HepG2 (cell line): Measurements from ENCODE around the gene GLUD1. TPM values are rescaled to one million over a fixed set of nuclear protein-coding genes. Genes with fewer than 3 reads are reported as not detected.

Experiments used
- EEA1 ChIP-seq: sonication (generic); formaldehyde crosslinking; IDR thresholded peaks from 2 replicates; pipeline ENCODE4 v1.5.1; 2020; ENCODE audit warnings: mild to moderate bottlenecking, missing genetic modification reagents, borderline replicate concordance
- GATAD1 ChIP-seq: IDR thresholded peaks from 2 replicates; pipeline ENCODE4 v1.6.1; 2016; ENCODE audit warnings: missing genetic modification reagents, missing compliant biosample characterization
- MED1 ChIP-seq: sonication (generic); formaldehyde crosslinking; IDR thresholded peaks from 2 replicates; pipeline ENCODE4 v1.4.0; 2020; ENCODE audit warnings: missing genetic modification reagents
- MIER3 ChIP-seq: IDR thresholded peaks from 2 replicates; pipeline ENCODE4 v1.6.1; 2016; ENCODE audit warnings: missing compliant biosample characterization, borderline replicate concordance
- MYNN ChIP-seq: sonication (generic); formaldehyde crosslinking; IDR thresholded peaks from 2 replicates; pipeline ENCODE4 v1.4.0; 2020; ENCODE audit warnings: mild to moderate bottlenecking, low read depth, missing genetic modification reagents
- NFYC ChIP-seq: IDR thresholded peaks from 2 replicates; pipeline ENCODE4 v1.6.1; 2016; ENCODE audit warnings: missing genetic modification reagents, missing compliant biosample characterization
- PHF20 ChIP-seq: sonication (generic); formaldehyde crosslinking; IDR thresholded peaks from 2 replicates; pipeline ENCODE4 v1.5.0; 2020; ENCODE audit warnings: mild to moderate bottlenecking, missing genetic modification reagents
- TARDBP ChIP-seq: sonication (generic); formaldehyde crosslinking; IDR thresholded peaks from 2 replicates; pipeline ENCODE4 v1.8.0; 2022; ENCODE audit warnings: mild to moderate bottlenecking, missing genetic modification reagents
- TBX3 ChIP-seq: fragments of 450-650 bp; IDR thresholded peaks from 2 replicates; pipeline ENCODE4 v1.6.1; 2017; ENCODE audit warnings: antibody characterized with exemption, mild to moderate bottlenecking, inconsistent platforms, borderline replicate concordance
- UBTF ChIP-seq: sonication (generic); formaldehyde crosslinking; IDR thresholded peaks from 2 replicates; pipeline ENCODE4 v1.4.0; 2020; ENCODE audit warnings: mild to moderate bottlenecking, missing genetic modification reagents
- ZFY ChIP-seq: sonication (generic); formaldehyde crosslinking; IDR thresholded peaks from 2 replicates; pipeline ENCODE4 v1.4.0; 2020; ENCODE audit warnings: missing genetic modification reagents
- ZHX2 ChIP-seq, 2 experiments: sonication (generic) in 1 of 2; formaldehyde crosslinking in 1 of 2; IDR thresholded peaks; 2 replicates each; pipeline versions ENCODE4 v1.6.1 to v1.9.0; 2014 to 2022; ENCODE audit warnings: antibody characterized with exemption in 1 of 2, borderline replicate concordance in 1 of 2, inconsistent platforms in 1 of 2, low read depth in 1 of 2, missing genetic modification reagents in 1 of 2
- ZNF207 ChIP-seq: fragments of 450-650 bp; IDR thresholded peaks from 2 replicates; pipeline ENCODE4 v1.6.1; 2016; ENCODE audit warnings: antibody characterized with exemption, borderline replicate concordance
- ZNF382 ChIP-seq: sonication (generic); formaldehyde crosslinking; IDR thresholded peaks from 2 replicates; pipeline ENCODE4 v1.5.0; 2020; ENCODE audit warnings: missing genetic modification reagents, mild to moderate bottlenecking, borderline replicate concordance
- ZNF558 ChIP-seq: sonication (generic); formaldehyde crosslinking; IDR thresholded peaks from 2 replicates; pipeline ENCODE4 v1.9.0; 2022; ENCODE audit warnings: mild to moderate bottlenecking, missing genetic modification reagents, borderline replicate concordance
- ZNF614 ChIP-seq: IDR thresholded peaks from 2 replicates; pipeline ENCODE4 v1.6.1; 2018; ENCODE audit warnings: missing biosample characterization, missing genetic modification reagents, inconsistent platforms, borderline replicate concordance
- ZNF616 ChIP-seq: sonication (generic); formaldehyde crosslinking; IDR thresholded peaks from 2 replicates; pipeline ENCODE4 v1.5.0; 2020; ENCODE audit warnings: low read depth, mild to moderate bottlenecking, missing genetic modification reagents
- ZNF704 ChIP-seq: sonication (generic); formaldehyde crosslinking; IDR thresholded peaks from 2 replicates; pipeline ENCODE4 v1.8.1; 2023; ENCODE audit warnings: mild to moderate bottlenecking, inconsistent platforms, moderate library complexity, missing genetic modification reagents, borderline replicate concordance
- ZSCAN9 ChIP-seq: IDR thresholded peaks from 2 replicates; pipeline ENCODE4 v1.6.1; 2016; ENCODE audit warnings: borderline replicate concordance
- polyA plus RNA-seq, 8 experiments: library from polyadenylated mRNA; depleted of rRNA in 3 of 8; stranded (reverse) in 7 of 8; unstranded in 1 of 8; fragments of >200 nt; fragmentation: Illumina TruSeq in 4 of 8; extraction: Trizol in 4 of 8; gene quantifications; 2 replicates each; pipeline versions ENCODE4 v1.2.1 to v1.2.3, GENCODE V29; 2011 to 2016; ENCODE audit warnings: low read depth in 4 of 8, missing spikeins in 1 of 8, mixed read lengths in 1 of 8; ENCODE audit not compliant: insufficient read depth in 1 of 8
- total RNA-seq, 5 experiments: library from RNA; depleted of rRNA; stranded (reverse); fragments of >200 nt; fragmentation: Illumina TruSeq; extraction: Trizol; gene quantifications; 2 replicates each; pipeline ENCODE4 v1.2.3, GENCODE V29; 2016; ENCODE audit warnings: low read depth in 1 of 5

GLUD1 gene
- total and polyA plus RNA-seq, 2 of the 13 experiments (the other 11 are each of a cell fraction or from before 2014, with no cell fraction given) = 301 to 798 TPM

- TF ChIP-seq ZNF558 (CRISPR knock-in tag) (peak; percentile 44; the same call in 1 of the 2 replicates), TBX3 (no peak), EEA1 (0 out of 2 replicates have a peak, but pooled peaks have one; percentile 18), ZHX2 (IDR thresholded peaks at IDR 0.05; ENCODE audit: low read depth) (no peak), ZHX2 (CRISPR knock-in tag; IDR thresholded peaks at IDR 0.05; ENCODE audit: borderline replicate concordance) (no peak), ZNF616 (CRISPR knock-in tag) (peak; percentile 69; the same call in 1 of the 2 replicates), GATAD1 (CRISPR knock-in tag) (peak; percentile 25; the same call in 1 of the 2 replicates), ZNF382 (CRISPR knock-in tag) (no peak), ZNF207 (no peak), ZSCAN9 (CRISPR knock-in tag) (no peak), NFYC (no peak), PHF20 (CRISPR knock-in tag) (no peak), TARDBP (CRISPR knock-in tag) (no peak; the same call in 1 of the 2 replicates), ZNF614 (CRISPR knock-in tag) (peak; percentile 26; the same call in 1 of the 2 replicates), MED1 (CRISPR knock-in tag) (peak; percentile 65; the same call in 1 of the 2 replicates), ZFY (CRISPR knock-in tag) (peak; percentile 76), MYNN (no peak), ZNF704 (CRISPR knock-in tag) (no peak), MIER3 (CRISPR knock-in tag) (peak; percentile 38; the same call in 1 of the 2 replicates), UBTF (peak; percentile 74; the same call in 1 of the 2 replicates)
Measured at GRCh38 chr10:87094373-87095235, at the start of gene GLUD1, which contains the start of gene SHLD2 (continued).
